Stimulated activated naive CD4-positive, alpha-beta T cell treated with Interleukin-2 at 50 U/mL for 16 hours (primary cell): ENCODE data around the gene AMER1.
"Not testable (repeated sequence)": the region's sequence is repeated elsewhere in the genome, so short reads cannot be mapped to it uniquely, and the experiment has no call there.

ENCODE experiments used
- DNase-seq: peaks from one replicate; lab custom pipeline; 2025; lab: John Stamatoyannopoulos, UW

AMER1 gene

GRCh38 chrX:64205441-64205734 is at the start of gene AMER1:
Gene AMER1 (minus strand): TSS chrX:64205708. CDS start chrX:64193286, 12,422 bp downstream.
- DNase-seq = peak; percentile 49

GRCh38 chrX:64230123-64230970 is 24.8 kb upstream of the AMER1 start, which contains the start of gene ASB12:
Gene ASB12 (minus strand): TSS chrX:64230607. CDS start chrX:64225650, 4,957 bp downstream.
- DNase-seq = no peak

GRCh38 chrX:64229154-64229553 is 23.6 kb upstream of the AMER1 start:
- no peak for DNase-seq

- DNase-seq = no peak
Observed at GRCh38 chrX:64218023-64218422, 12.5 kb upstream of the AMER1 start.

- not testable (repeated sequence) for DNase-seq
Observed at GRCh38 chrX:64213989-64214388, 8.5 kb upstream of the AMER1 start.

GRCh38 chrX:64206556-64207162 is 1.2 kb upstream of the AMER1 start:
- no peak for DNase-seq

GRCh38 chrX:64205735-64206501 is 410 bp upstream of the AMER1 start:
- peak; percentile 82 for DNase-seq

GRCh38 chrX:64204701-64205440 is 637 bp downstream of the AMER1 start:
- no peak for DNase-seq

GRCh38 chrX:64204252-64204651 is 1.3 kb downstream of the AMER1 start:
- no peak for DNase-seq

GRCh38 chrX:64202808-64203325 is 2.6 kb downstream of the AMER1 start:
- DNase-seq = no peak

GRCh38 chrX:64198036-64198435 is 7.5 kb downstream of the AMER1 start:
- no peak for DNase-seq

- DNase-seq = no peak
Observed at GRCh38 chrX:64196606-64197005, 8.9 kb downstream of the AMER1 start.

- no peak for DNase-seq
Observed at GRCh38 chrX:64195862-64196261, 9.6 kb downstream of the AMER1 start.

GRCh38 chrX:64192673-64193072 is 12.8 kb downstream of the AMER1 start:
- DNase-seq = no peak

GRCh38 chrX:64192040-64192439 is 13.5 kb downstream of the AMER1 start:
- DNase-seq = no peak

- no peak for DNase-seq
Observed at GRCh38 chrX:64191281-64192010, 14.1 kb downstream of the AMER1 start.

- no peak for DNase-seq
Observed at GRCh38 chrX:64190136-64190740, 15.3 kb downstream of the AMER1 start.

GRCh38 chrX:64188901-64189300 is 16.6 kb downstream of the AMER1 start:
- no peak for DNase-seq

GRCh38 chrX:64187762-64188150 is 17.8 kb downstream of the AMER1 start:
- no peak for DNase-seq

- DNase-seq = no peak
Observed at GRCh38 chrX:64186974-64187761, 18.3 kb downstream of the AMER1 start.
